HCT116 (cell line): ENCODE results near the gene SUB1. TPM values are rescaled to one million over a fixed set of nuclear protein-coding genes. Genes with fewer than 3 reads are reported as not detected.

Experiments used
- ATAC-seq: fragments of 200-7000 bp; cut with Tn5 transposase; 2 replicates; pipeline ENCODE4 v1.9.1; 2020; ENCODE audit warnings: mild to moderate bottlenecking, moderate library complexity
- BruUV-seq: library from RNA; stranded (reverse); fragments of 400-500 nt; replicated peaks from 2 replicates; lab custom pipeline; 2021; lab: Mats Ljungman, UMichigan
- CTCF ChIA-PET: fragments of 300-600 bp; sonication (Branson Sonifier 250); formaldehyde crosslinking; loops from one replicate; lab custom pipeline; 2021; ENCODE audit warnings: antibody characterized with exemption; lab: Charles Lee
- POLR2A ChIA-PET: fragments of 300-600, 350-600 bp; sonication (Branson Sonifier 250); formaldehyde crosslinking; loops from one replicate; lab custom pipeline; 2021; ENCODE audit warnings: antibody characterized with exemption; lab: Charles Lee
- RAD21 ChIA-PET, 2 experiments: fragments of 300-600 bp; sonication (Branson Sonifier 250); formaldehyde crosslinking; loops; one replicate each; lab custom pipeline; 2023; ENCODE audit warnings: low total read pairs in 2 of 2; ENCODE audit not compliant: uncharacterized antibody in 2 of 2, unreplicated experiment in 2 of 2, low non-redundant PET in 1 of 2; lab: Charles Lee
- DNase-seq: peaks from one replicate; pipeline ENCODE4 v3.0.0-alpha.2; 2010; ENCODE audit warnings: low read depth, low spot score
- H2AFZ ChIP-seq: fragments of 200-600 bp; shearing (Covaris generic), sonication (generic); 2 replicates; pipeline ENCODE4 v1.6.1; 2017; ENCODE audit warnings: low read depth, mixed run types, mixed read lengths, antibody characterized with exemption, low read length; ENCODE audit not compliant: poor library complexity, severe bottlenecking
- H3K27ac ChIP-seq: 2 replicates; pipeline ENCODE4 v1.5.1; 2012; ENCODE audit warnings: low read depth, low read length
- H3K27me3 ChIP-seq: fragments of 200-600 bp; sonication (generic); 2 replicates; pipeline ENCODE4 v1.6.1; 2016; ENCODE audit warnings: mixed run types, low read length, mixed read lengths; ENCODE audit not compliant: insufficient read depth
- H3K36me3 ChIP-seq, 2 experiments: fragments of 200-500 bp in 1 of 2; fragments of 200-600 bp in 1 of 2; sonication (Bioruptor generic) in 1 of 2; sonication (generic) in 1 of 2; 2 replicates each; pipeline versions ENCODE4 v1.5.1 to v1.6.1; 2014 to 2016; ENCODE audit warnings: low read length in 2 of 2, inconsistent platforms in 1 of 2, mixed read lengths in 1 of 2, mixed run types in 1 of 2; ENCODE audit not compliant: insufficient read depth in 2 of 2, control insufficient read depth in 1 of 2
- H3K4me1 ChIP-seq, 2 experiments: fragments of 200-600 bp in 1 of 2; sonication (generic) in 1 of 2; 2 replicates each; pipeline versions ENCODE4 v1.5.1 to v1.6.1; 2012 to 2017; ENCODE audit warnings: low read length in 2 of 2, inconsistent platforms in 1 of 2, mild to moderate bottlenecking in 1 of 2, mixed read lengths in 1 of 2, mixed run types in 1 of 2, moderate library complexity in 1 of 2; ENCODE audit not compliant: insufficient read depth in 2 of 2, control insufficient read depth in 1 of 2
- H3K4me2 ChIP-seq: fragments of 200-600 bp; sonication (generic); 2 replicates; pipeline ENCODE4 v1.6.1; 2017; ENCODE audit warnings: mixed run types, low read length, mixed read lengths
- H3K4me3 ChIP-seq, 2 experiments: fragments of 200-600 bp in 1 of 2; sonication (generic) in 1 of 2; replicated peaks in 1 of 2; 2 replicates each; pipeline ENCODE4 v1.5.1; 2011 to 2016; ENCODE audit warnings: low read length in 2 of 2, control low read depth in 1 of 2, low read depth in 1 of 2, mild to moderate bottlenecking in 1 of 2, mixed read lengths in 1 of 2, mixed run types in 1 of 2
- H3K79me2 ChIP-seq: fragments of 200-600 bp; sonication (generic); 2 replicates; pipeline ENCODE4 v1.6.1; 2017; ENCODE audit warnings: mild to moderate bottlenecking, mixed run types, low read length, moderate library complexity, mixed read lengths; ENCODE audit not compliant: insufficient read depth
- H3K9ac ChIP-seq: fragments of 200-600 bp; sonication (generic); 2 replicates; pipeline ENCODE4 v1.6.1; 2016; ENCODE audit warnings: low read length, mixed read lengths
- H3K9me2 ChIP-seq: fragments of 200-600 bp; sonication (generic), shearing (Covaris generic); 2 replicates; pipeline ENCODE4 v1.6.1; 2017; ENCODE audit warnings: mixed run types, mild to moderate bottlenecking, moderate library complexity; ENCODE audit not compliant: insufficient read depth
- H3K9me3 ChIP-seq, 2 experiments: fragments of 200-500 bp in 1 of 2; fragments of 200-600 bp in 1 of 2; sonication (Bioruptor generic) in 1 of 2; sonication (generic) in 1 of 2; 2 replicates each; pipeline ENCODE4 v1.6.1; 2014 to 2017; ENCODE audit warnings: low read length in 2 of 2, mixed read lengths in 2 of 2, inconsistent platforms in 1 of 2, low read depth in 1 of 2, mild to moderate bottlenecking in 1 of 2, mixed run types in 1 of 2, moderate library complexity in 1 of 2; ENCODE audit not compliant: control insufficient read depth in 1 of 2, insufficient read depth in 1 of 2
- H4K20me1 ChIP-seq: fragments of 200-600 bp; sonication (generic), shearing (Covaris generic); 2 replicates; pipeline ENCODE4 v1.6.1; 2017; ENCODE audit warnings: mixed run types, mild to moderate bottlenecking, moderate library complexity; ENCODE audit not compliant: insufficient read depth
- ATF3 ChIP-seq: IDR thresholded peaks from 2 replicates; pipeline ENCODE4 v1.6.1; 2012
- CEBPB ChIP-seq: IDR thresholded peaks from 2 replicates; pipeline ENCODE4 v1.6.1; 2012; ENCODE audit warnings: low read depth
- EGR1 ChIP-seq: IDR thresholded peaks from 2 replicates; pipeline ENCODE4 v1.6.1; 2012; ENCODE audit warnings: low read depth
- ELF1 ChIP-seq: IDR thresholded peaks from 2 replicates; pipeline ENCODE4 v1.6.1; 2012; ENCODE audit warnings: low read depth, borderline replicate concordance
- EZH2phosphoT487 ChIP-seq: fragments of 200-600 bp; IDR thresholded peaks from 2 replicates; pipeline ENCODE4 v1.6.1; 2018; ENCODE audit warnings: antibody characterized with exemption, borderline replicate concordance
- FOSL1 ChIP-seq: IDR thresholded peaks from 2 replicates; pipeline ENCODE4 v1.6.1; 2012; ENCODE audit warnings: low read depth
- MAX ChIP-seq: IDR thresholded peaks from 2 replicates; pipeline ENCODE4 v1.6.1; 2012
- POLR2AphosphoS5 ChIP-seq: IDR thresholded peaks from 2 replicates; pipeline ENCODE4 v1.6.1; 2011; ENCODE audit warnings: mild to moderate bottlenecking, low read depth, low read length, moderate library complexity
- RAD21 ChIP-seq: IDR thresholded peaks from 2 replicates; pipeline ENCODE4 v1.6.1; 2012; ENCODE audit warnings: low read depth, mild to moderate bottlenecking
- SIN3A ChIP-seq: IDR thresholded peaks from 2 replicates; pipeline ENCODE4 v1.6.1; 2012; ENCODE audit warnings: low read depth
- SP1 ChIP-seq: IDR thresholded peaks from 2 replicates; pipeline ENCODE4 v1.6.1; 2012; ENCODE audit warnings: low read depth
- SRF ChIP-seq: IDR thresholded peaks from 2 replicates; pipeline ENCODE4 v1.6.1; 2012; ENCODE audit warnings: low read depth
- TCF7L2 ChIP-seq: IDR thresholded peaks from 2 replicates; pipeline ENCODE4 v1.7.0; 2011; ENCODE audit warnings: borderline replicate concordance, inconsistent platforms; ENCODE audit not compliant: insufficient read depth, insufficient read length; ENCODE audit errors: extremely low read depth
- YY1 ChIP-seq: IDR thresholded peaks from 2 replicates; pipeline ENCODE4 v1.6.1; 2011; ENCODE audit warnings: low read length, low read depth, moderate library complexity, mild to moderate bottlenecking; ENCODE audit not compliant: insufficient replicate concordance; ENCODE audit errors: extremely low read depth
- ZBTB33 ChIP-seq: IDR thresholded peaks from 2 replicates; pipeline ENCODE4 v1.6.1; 2011; ENCODE audit warnings: mild to moderate bottlenecking, low read length, moderate library complexity; ENCODE audit not compliant: insufficient replicate concordance; ENCODE audit errors: extremely low read depth
- ZNF274 ChIP-seq: fragments of 200-500 bp; sonication (Bioruptor generic); IDR thresholded peaks from 2 replicates; pipeline ENCODE4 v1.6.1; 2014; ENCODE audit warnings: mild to moderate bottlenecking, low read depth, low read length, inconsistent platforms
- intact Hi-C: fragments of 100-400 bp; cut with micrococcal nuclease; formaldehyde crosslinking; loops from 2 replicates; pipeline ENCODE4 v1.10.0; 2022
- total RNA-seq: library from RNA; stranded (reverse); gene quantifications from one replicate; pipeline ENCODE4 v1.2.1, GENCODE V29; 2021; ENCODE audit not compliant: unreplicated experiment

The SUB1 gene
- total RNA-seq, 1 experiment from 2014 or later = 216 TPM

GRCh38 chr5:32562056-32562455, 23.3 kb upstream of the SUB1 start:
- Histone ChIP-seq H3K9me3 (no peaks in the 10 kb centered on the region), H3K9me2 (no peaks in the 10 kb centered on the region), H3K4me1 (no peaks in the 10 kb centered on the region), H3K27ac (no peak overlapping the region), H3K36me3 (no peaks in the 10 kb centered on the region), H3K27me3 (no peaks in the 10 kb centered on the region), H2AFZ (no peak overlapping the region), H3K4me3 (no peak overlapping the region), H4K20me1 (no peaks in the 10 kb centered on the region), H3K79me2 (no peaks in the 10 kb centered on the region), H3K9ac (no peak overlapping the region), H3K4me2 (no peak overlapping the region)
- DNase-seq (no peak), ATAC-seq (no peak)
- ChIA-PET POLR2A (no interaction called here), CTCF (no interaction called here), RAD21 (no interaction called here)
- no TSS peak for BruUV-seq
- intact Hi-C loops = no loop called here
- TF ChIP-seq EGR1 = no peak
- no peak for TF ChIP-seq CEBPB
- TF ChIP-seq FOSL1 = no peak
- no peak for TF ChIP-seq EZH2phosphoT487

- ChIA-PET RAD21 (no interaction called here), CTCF (no interaction called here), POLR2A (no interaction called here)
- intact Hi-C loops = no loop called here
- no peak for TF ChIP-seq POLR2AphosphoS5
- TF ChIP-seq ZNF274 = no peak
- TF ChIP-seq SIN3A = no peak
- TF ChIP-seq TCF7L2 = no peak
- no peak for TF ChIP-seq YY1
- no peak for TF ChIP-seq MAX
- TF ChIP-seq SRF = no peak
- no peak for TF ChIP-seq ELF1
- no peak for TF ChIP-seq RAD21
- TF ChIP-seq EGR1 = no peak
- no peak for TF ChIP-seq ZBTB33
- TF ChIP-seq SP1 = no peak
- TF ChIP-seq ATF3 = no peak
- no peak for ATAC-seq
- Histone ChIP-seq H3K4me1 (no peaks in the 10 kb centered on the region), H3K4me3 (no peak overlapping the region), H3K79me2 (no peaks in the 10 kb centered on the region), H3K9me3 (no peaks in the 10 kb centered on the region), H3K9me2 (no peaks in the 10 kb centered on the region), H4K20me1 (no peaks in the 10 kb centered on the region), H3K36me3 (no peaks in the 10 kb centered on the region), H3K9ac (no peak overlapping the region), H3K4me2 (no peak overlapping the region), H3K27me3 (no peaks in the 10 kb centered on the region), H2AFZ (no peak overlapping the region), H3K27ac (no peak overlapping the region)
- BruUV-seq = no TSS peak
- DNase-seq = no peak
Measured at GRCh38 chr5:32562843-32563242, 22.5 kb upstream of the SUB1 start.
